Spleen (tissue), 11 donors: ENCODE measurements around the gene ACLY. TPM values are rescaled to one million over a fixed set of nuclear protein-coding genes. Genes with fewer than 3 reads are reported as not detected.

Source experiments
- DNase-seq: peaks from one replicate; pipeline ENCODE4 v3.0.0-alpha.2; 2020
- H3K27ac ChIP-seq, 8 donors: fragments of 200-600 bp; sonication (generic) in 7 of 8; 1 replicate in 4 of 8; 2 replicates in 4 of 8; pipeline versions ENCODE4 v1.5.0 to v1.8.0; 2016 to 2021; ENCODE audit warnings: inconsistent platforms in 4 of 8, mild to moderate bottlenecking in 4 of 8, moderate library complexity in 1 of 8
- H3K27me3 ChIP-seq, 7 donors: fragments of 200-600 bp; sonication (generic) in 6 of 7; replicated peaks in 1 of 7; 1 replicate in 4 of 7; 2 replicates in 3 of 7; pipeline versions ENCODE4 v1.5.0 to v1.8.0; 2016 to 2021; ENCODE audit warnings: inconsistent platforms in 3 of 7, mild to moderate bottlenecking in 1 of 7
- H3K36me3 ChIP-seq, 6 donors: fragments of 200-600 bp; sonication (generic) in 5 of 6; 1 replicate in 4 of 6; 2 replicates in 2 of 6; pipeline versions ENCODE4 v1.5.0 to v1.8.0; 2016 to 2021; ENCODE audit warnings: inconsistent platforms in 2 of 6
- H3K4me1 ChIP-seq, 6 donors: fragments of 200-600 bp; sonication (generic) in 5 of 6; 1 replicate in 3 of 6; 2 replicates in 3 of 6; pipeline versions ENCODE4 v1.5.0 to v1.8.0; 2016 to 2021; ENCODE audit warnings: inconsistent platforms in 3 of 6
- H3K4me3 ChIP-seq, 8 donors: fragments of 200-600 bp; sonication (generic) in 7 of 8; 1 replicate in 4 of 8; 2 replicates in 4 of 8; pipeline versions ENCODE4 v1.5.0 to v1.8.0; 2016 to 2021; ENCODE audit warnings: inconsistent platforms in 4 of 8, mild to moderate bottlenecking in 4 of 8, moderate library complexity in 2 of 8
- H3K9me3 ChIP-seq, 8 donors: fragments of 200-600 bp; sonication (generic) in 7 of 8; 1 replicate in 4 of 8; 2 replicates in 4 of 8; pipeline versions ENCODE4 v1.5.0 to v1.8.0; 2016 to 2021; ENCODE audit warnings: inconsistent platforms in 4 of 8
- CTCF ChIP-seq, 11 experiments: fragments of 200-600 bp in 7 of 11; fragments of 450-650 bp in 4 of 11; sonication (generic) in 4 of 11; IDR thresholded peaks in 8 of 11; conservative IDR thresholded peaks in 3 of 11; 1 replicate in 7 of 11; 2 replicates in 4 of 11; pipeline versions ENCODE4 v1.4.0 to v1.8.0; 2016 to 2021; ENCODE audit warnings: antibody characterized with exemption in 11 of 11, inconsistent platforms in 4 of 11, mild to moderate bottlenecking in 1 of 11
- POLR2A ChIP-seq, 3 donors: fragments of 450-650 bp; IDR thresholded peaks; one replicate each; pipeline ENCODE4 v1.5.1; 2017; ENCODE audit warnings: antibody characterized with exemption in 3 of 3, mild to moderate bottlenecking in 1 of 3
- POLR2AphosphoS5 ChIP-seq, 3 donors: sonication (generic); formaldehyde crosslinking; IDR thresholded peaks; one replicate each; pipeline ENCODE4 v1.5.1; 2017; ENCODE audit warnings: antibody characterized with exemption in 3 of 3
- WGBS, 5 donors: extraction: QIAGEN DNeasy Blood & Tissue Kit in 3 of 5; methylation state at CpG; one replicate each; pipeline versions ENCODE4 v1.1.5 to v1.1.7; 2013 to 2018; 5-methylcytosine and 5-hydroxymethylcytosine counted together
- intact Hi-C: fragments of 100-400 bp; cut with DNase I; formaldehyde crosslinking; loops from one replicate; pipeline ENCODE4 v1.15.0; 2023; ENCODE audit warnings: low total_unique reads
- polyA plus RNA-seq, 3 donors: library from polyadenylated mRNA; stranded (reverse); fragments of 200-250 nt; gene quantifications; one replicate each; pipeline ENCODE4 v1.2.1, GENCODE V29; 2013
- total RNA-seq, 7 donors: library from RNA; depleted of rRNA in 3 of 7; stranded (reverse); fragments of >200 nt in 3 of 7; fragmentation: NEBNext Ultra II Directional in 4 of 7; extraction: Animal tissue kit (Norgen Biotek cat#: 25700) in 4 of 7; gene quantifications; one replicate each; pipeline versions ENCODE4 v1.1.0 to v1.2.1, GENCODE V29; 2016 to 2021
- donor health status: healthy with polysubstance abuse.
- donor health status: DM: no; HTN: no; CAD: no; lungs with moderate emphysema.
- donor health status: DM: no; HTN: no; CAD: no.
- donor health status: Bipolar disorder and iron deficiency.
- donor health status: healthy.
- donor health status: DM: no; HTN: no; CAD: no.
- donor health status: DM: yes; HTN: yes; CAD: no.

The ACLY gene
- total and polyA plus RNA-seq, 10 donors = 17.7 to 112 (median 80.2) TPM

- peaks cover 3 to 100% (median 94%) of the 10 kb centered on the region in 6 donors for H3K36me3 ChIP-seq
- no peak for DNase-seq
- H3K9me3 ChIP-seq = no peaks in the 10 kb centered on the region
- intact Hi-C loops = no loop called here
- no peak for TF ChIP-seq POLR2A (IDR thresholded peaks at IDR 0.05)
- no peak for TF ChIP-seq POLR2AphosphoS5 (IDR thresholded peaks at IDR 0.05)
- no peak for TF ChIP-seq CTCF (IDR thresholded peaks at IDR 0.05 in 8 of 11, conservative IDR thresholded peaks at IDR 0.05 in 3 of 11)
- H3K27ac ChIP-seq = no peak overlapping the region
- 92 to 98% (median 96%) methylated on average over 6 of the region's 6 CpGs for WGBS, 5 donors
- peaks cover 0 to 19% (median 0%) of the 10 kb centered on the region in 6 donors for H3K4me1 ChIP-seq
- H3K4me3 ChIP-seq = no peak overlapping the region
- no peaks in the 10 kb centered on the region for H3K27me3 ChIP-seq
These were observed 22.0 kb downstream of the ACLY start for GRCh38 chr17:41896726-41897125.

- H3K36me3 ChIP-seq = peaks cover 3 to 100% (median 94%) of the 10 kb centered on the region in 6 donors
- no peak for DNase-seq
- no peaks in the 10 kb centered on the region for H3K27me3 ChIP-seq
- TF ChIP-seq POLR2A (IDR thresholded peaks at IDR 0.05) = no peak
- TF ChIP-seq POLR2AphosphoS5 (IDR thresholded peaks at IDR 0.05) = no peak
- no peak for TF ChIP-seq CTCF (IDR thresholded peaks at IDR 0.05 in 8 of 11, conservative IDR thresholded peaks at IDR 0.05 in 3 of 11)
- H3K27ac ChIP-seq = peak overlapping the region in 1 of 8 donors; percentile 13
- WGBS, 5 donors = 64 to 88% (median 83%) methylated on average over 5 of the region's 5 CpGs
- H3K9me3 ChIP-seq = no peaks in the 10 kb centered on the region
- intact Hi-C loops = no loop called here
- H3K4me3 ChIP-seq = no peak overlapping the region
- peaks cover 0 to 19% (median 0%) of the 10 kb centered on the region in 6 donors for H3K4me1 ChIP-seq
These were observed 23.1 kb downstream of the ACLY start for GRCh38 chr17:41895617-41896016.

- H3K36me3 ChIP-seq = peaks cover 3 to 100% (median 94%) of the 10 kb centered on the region in 6 donors
- H3K27ac ChIP-seq = peak overlapping the region in 1 of 8 donors; percentile 13
- no peaks in the 10 kb centered on the region for H3K9me3 ChIP-seq
- TF ChIP-seq POLR2A (IDR thresholded peaks at IDR 0.05) (no peak), CTCF (IDR thresholded peaks at IDR 0.05 in 8 of 11, conservative IDR thresholded peaks at IDR 0.05 in 3 of 11) (no peak), POLR2AphosphoS5 (IDR thresholded peaks at IDR 0.05) (peak in 2 of 3 donors; percentile 7 to 35)
- DNase-seq = no peak
- intact Hi-C loops = no loop called here
- 56 to 84% (median 67%) methylated on average over 6 to 7 of the region's 7 CpGs for WGBS, 5 donors
- H3K4me1 ChIP-seq = peaks cover 0 to 19% (median 0%) of the 10 kb centered on the region in 6 donors
- H3K4me3 ChIP-seq = no peak overlapping the region
- H3K27me3 ChIP-seq = no peaks in the 10 kb centered on the region
These were observed 23.9 kb downstream of the ACLY start for GRCh38 chr17:41894791-41895331.

GRCh38 chr17:41893384-41893783 lies 25.4 kb downstream of the ACLY start:
- Histone ChIP-seq H3K27ac (no peak overlapping the region), H3K9me3 (no peaks in the 10 kb centered on the region), H3K4me1 (peaks cover 0 to 19% (median 0%) of the 10 kb centered on the region in 6 donors), H3K4me3 (no peak overlapping the region), H3K36me3 (peaks cover 3 to 100% (median 92%) of the 10 kb centered on the region in 6 donors), H3K27me3 (no peaks in the 10 kb centered on the region)
- TF ChIP-seq CTCF (IDR thresholded peaks at IDR 0.05 in 8 of 11, conservative IDR thresholded peaks at IDR 0.05 in 3 of 11) = no peak
- TF ChIP-seq POLR2AphosphoS5 (IDR thresholded peaks at IDR 0.05) = no peak
- TF ChIP-seq POLR2A (IDR thresholded peaks at IDR 0.05) = no peak
- DNase-seq = no peak
- WGBS, 5 donors = 73 to 96% (median 92%) methylated on average over 3 of the region's 3 CpGs
- intact Hi-C loops = no loop called here
